HG03469 (cell line): ENCODE measurements around the gene GOLGA8B.
"Not testable (repeated sequence)": the region's sequence is repeated elsewhere in the genome, so short reads cannot be mapped to it uniquely, and the experiment has no call there.

Source experiments
- ATAC-seq: cut with Tn5 transposase; IDR thresholded peaks from one replicate; pipeline ENCODE4 v1.9.1; 2021; ENCODE audit warnings: mild to moderate bottlenecking, moderate library complexity, moderate number of reproducible peaks; ENCODE audit not compliant: unreplicated experiment

Gene GOLGA8B

DNA sequence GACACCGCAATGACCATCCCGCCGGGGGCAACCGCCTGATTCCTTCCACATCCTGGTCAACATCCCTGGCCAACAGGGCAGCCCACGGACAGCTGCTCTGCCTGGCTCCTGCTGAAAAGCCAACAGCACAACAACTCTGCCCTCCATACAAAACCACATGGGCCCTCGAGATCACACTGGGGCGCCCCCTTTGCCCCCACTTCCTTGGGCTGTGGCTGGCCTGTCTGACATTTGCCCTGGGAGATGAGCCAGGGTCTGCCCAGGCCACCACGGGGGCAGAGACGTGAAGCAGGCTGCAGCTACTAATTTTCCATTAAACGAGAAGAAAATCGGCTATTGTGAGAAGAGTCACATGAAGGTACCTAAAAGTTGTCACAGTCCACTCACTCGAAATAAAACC is 16.3 kb downstream of the GOLGA8B start:
- ATAC-seq: not testable (repeated sequence)

DNA sequence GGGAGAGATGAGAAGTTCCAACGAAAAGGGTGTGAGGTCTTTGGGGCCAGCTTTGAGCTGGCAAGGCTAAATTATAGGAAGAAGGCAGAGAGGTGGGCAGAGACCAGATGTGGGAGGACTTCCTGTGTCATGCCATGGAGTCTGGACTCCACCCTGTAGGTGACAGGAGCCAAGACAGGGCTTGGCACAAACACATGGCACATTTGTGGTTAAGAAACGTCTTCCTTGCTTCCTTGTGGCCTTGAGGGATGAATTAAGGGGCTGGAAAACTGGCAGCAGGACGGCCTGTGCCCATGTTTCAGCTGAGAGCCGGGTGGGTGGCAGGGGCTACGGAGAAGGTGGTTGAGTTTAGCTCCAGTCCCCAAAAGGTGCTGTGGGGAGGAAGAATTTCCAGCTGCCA is 18.7 kb downstream of the GOLGA8B start:
- not testable (repeated sequence) for ATAC-seq

DNA sequence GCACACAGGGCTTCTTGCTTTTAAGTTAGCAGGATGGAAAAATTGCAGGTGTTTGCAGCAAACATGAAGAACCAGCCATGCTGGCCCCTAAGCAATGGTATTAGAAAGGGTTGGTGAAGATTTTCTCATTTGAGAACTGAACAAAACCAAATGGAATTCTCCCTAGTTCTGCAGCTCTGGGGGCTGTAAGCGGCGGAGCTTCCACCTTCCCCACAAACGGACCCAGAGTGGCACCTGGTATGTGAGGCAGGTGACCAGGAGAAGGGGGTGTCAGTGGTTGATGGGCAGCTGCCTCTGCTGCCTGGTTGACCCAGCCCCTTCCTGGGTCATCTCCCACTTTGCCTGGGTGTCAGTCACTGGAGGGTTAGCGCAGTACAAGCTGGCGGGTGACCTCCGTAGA is 22.6 kb downstream of the GOLGA8B start:
- not testable (repeated sequence) for ATAC-seq

DNA sequence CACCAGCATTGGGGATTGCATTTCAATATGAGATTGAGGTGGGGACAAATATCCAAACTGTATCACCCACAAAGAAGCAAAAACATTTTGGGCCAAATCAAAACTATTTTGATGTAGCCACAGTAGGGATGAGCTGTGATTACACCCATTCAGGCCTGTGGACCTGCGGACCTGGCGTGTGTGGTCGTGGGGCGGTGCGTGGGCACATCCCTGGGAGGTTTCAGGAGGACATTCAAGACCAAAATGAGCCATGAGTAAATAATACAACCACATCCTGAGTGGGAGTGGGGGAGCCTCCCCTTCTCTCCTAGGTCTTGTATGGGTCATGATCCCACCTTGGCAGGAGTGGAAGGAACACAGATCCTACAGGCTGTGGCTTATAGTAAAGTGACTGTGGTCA is 23.7 kb downstream of the GOLGA8B start:
- ATAC-seq: not testable (repeated sequence)

DNA sequence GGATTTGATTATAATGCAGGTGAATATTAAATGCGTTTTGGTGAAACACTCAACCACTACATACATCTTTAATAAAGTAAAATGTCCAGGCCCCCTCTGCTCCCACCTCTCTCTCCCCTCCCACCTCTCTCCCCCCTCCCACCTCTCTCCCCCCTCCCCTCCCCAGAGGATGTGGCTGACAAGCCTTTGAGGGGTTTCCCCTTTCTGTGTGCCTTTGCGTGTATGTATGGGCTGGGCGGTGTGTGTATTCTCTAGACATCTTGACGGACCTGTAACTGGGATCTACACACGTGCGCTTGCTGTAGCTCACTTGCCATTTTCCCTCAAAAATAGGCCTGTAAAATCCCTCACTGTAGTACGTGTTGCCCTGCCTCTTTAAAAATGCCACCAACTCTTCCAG is 28.3 kb downstream of the GOLGA8B start:
- not testable (repeated sequence) for ATAC-seq

DNA sequence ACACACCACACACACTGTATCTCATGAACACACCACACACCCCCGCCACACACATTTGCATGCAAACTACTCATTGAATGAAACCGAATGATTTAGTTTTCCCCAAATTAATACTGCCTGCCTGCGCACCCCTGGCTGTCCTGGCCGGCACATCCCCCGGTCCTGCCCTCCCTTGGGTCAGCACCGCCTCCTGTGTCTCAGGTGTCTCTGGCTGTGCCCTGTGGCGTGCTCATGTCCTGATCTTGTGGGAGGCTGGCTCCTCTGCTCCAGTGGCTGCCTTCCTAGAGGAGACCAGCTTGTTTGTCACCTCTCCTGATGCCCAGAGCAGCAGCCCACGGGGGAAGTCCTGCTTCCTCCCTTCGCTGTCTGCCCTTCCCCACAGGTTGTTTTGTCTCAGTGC is 28.7 kb downstream of the GOLGA8B start:
- ATAC-seq: not testable (repeated sequence)

DNA sequence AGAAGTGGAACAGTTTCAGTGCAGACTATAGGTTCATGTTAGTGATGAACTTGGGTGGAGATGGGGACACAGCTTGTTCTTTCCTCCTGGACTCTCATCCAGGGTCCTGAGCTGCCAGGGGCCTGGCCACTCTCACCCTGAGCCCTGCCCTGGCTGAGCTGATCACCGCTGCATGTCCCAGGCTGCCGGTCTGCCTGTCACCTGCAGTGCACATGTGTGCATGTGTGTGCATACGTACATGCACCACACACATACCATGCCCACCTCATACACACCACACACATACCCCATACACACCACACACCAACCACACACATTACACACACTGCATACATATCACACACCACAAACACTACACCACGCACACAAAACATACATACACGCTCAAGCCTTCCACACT is 29.3 kb downstream of the GOLGA8B start:
- not testable (repeated sequence) for ATAC-seq

DNA sequence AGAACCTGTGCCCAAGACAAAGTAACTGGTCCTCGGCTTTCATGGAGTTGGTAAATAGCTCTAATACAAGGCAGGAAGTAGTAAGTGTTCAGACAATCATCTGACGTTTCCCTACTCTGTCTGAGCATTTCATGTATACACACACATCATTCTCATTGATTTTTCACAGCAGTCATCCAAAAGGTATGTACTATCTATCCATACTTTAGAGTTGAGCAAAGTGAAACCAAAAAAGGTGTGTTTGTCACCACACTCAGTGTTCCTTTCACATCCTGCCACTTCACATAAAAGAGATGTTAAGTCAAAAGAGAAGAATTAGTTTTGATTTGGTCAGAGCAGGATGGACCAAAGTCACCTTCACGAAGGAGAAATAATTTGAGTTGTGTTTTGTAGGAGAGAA is 33.3 kb downstream of the GOLGA8B start:
- ATAC-seq: not testable (repeated sequence)

DNA sequence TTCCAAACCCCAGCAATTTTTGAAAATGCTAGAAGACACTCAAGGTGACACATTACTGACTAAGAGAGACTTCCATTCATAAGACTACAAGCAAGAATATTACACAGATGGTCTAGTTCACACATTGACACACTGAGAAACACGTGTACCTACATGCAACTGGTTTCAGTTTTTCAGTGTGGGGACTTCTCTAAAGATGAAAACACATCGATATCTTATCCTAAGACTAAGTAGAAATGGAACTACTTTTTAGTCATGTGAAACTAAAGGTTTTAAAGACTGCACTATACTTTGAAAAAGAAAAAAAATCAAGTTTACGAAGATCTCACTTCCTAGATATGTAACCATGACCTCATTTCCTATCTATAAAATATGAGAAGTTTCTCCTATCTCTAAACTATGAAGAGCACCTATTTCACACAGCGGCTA is 34.1 kb downstream of the GOLGA8B start:
- ATAC-seq: not testable (repeated sequence)

DNA sequence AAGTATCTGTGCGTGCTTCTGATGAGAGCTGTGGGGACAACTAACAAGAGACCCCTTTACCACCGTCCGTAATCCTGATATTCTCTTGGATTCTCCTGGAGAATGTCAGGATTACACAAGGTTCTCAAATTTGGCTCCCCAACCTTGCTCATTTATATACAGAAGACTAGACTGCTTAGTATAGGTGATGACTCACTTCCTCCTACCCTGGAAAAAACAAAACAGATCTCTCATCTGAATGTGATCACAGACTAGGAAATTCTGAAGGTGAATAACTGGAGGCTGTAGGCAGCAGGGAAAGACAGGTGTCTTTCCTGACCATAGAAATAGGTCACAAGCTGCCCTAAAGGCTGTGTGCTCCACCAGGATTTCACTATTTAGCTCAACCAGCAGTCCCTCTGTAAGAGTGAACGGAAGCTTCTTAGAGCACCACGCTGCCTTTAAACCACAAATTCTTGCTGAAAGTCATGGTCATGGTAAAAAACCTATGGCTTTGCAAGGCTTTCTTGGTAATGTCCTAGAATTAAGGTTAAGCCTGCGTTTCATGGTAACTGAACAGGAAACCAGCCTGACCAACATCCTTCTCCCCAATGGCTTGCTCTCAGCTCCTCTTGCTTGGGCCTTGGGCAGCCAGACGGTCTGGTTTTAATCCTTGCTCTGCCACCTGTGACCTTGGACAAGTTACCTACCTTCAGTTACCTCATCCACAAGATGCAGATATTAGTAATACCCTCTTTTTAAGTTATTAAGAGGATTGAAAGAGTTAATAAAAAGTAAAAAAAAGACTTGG is 39.4 kb downstream of the GOLGA8B start:
- not testable (repeated sequence) for ATAC-seq

DNA sequence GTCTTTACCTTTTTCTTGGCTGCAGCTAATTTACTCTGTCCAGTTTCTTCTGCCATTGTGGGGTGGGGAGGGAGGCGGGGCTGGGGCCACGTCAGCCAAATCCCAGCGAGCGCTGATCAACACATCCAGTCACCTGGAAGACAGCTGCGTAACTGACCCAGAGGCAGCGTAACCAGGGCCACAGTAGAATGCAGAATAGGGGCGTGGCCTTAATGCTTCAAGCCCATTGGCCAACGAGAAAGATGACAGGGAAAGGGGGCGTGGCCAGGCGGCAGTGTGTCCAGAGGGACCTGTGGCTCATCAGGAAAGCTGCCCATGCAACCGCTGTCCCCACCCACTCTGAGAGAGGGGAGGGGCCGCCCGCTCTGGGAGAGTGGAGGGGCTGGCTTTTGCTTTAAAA is 47.6 kb downstream of the GOLGA8B start:
- not testable (repeated sequence) for ATAC-seq
